Measurements from ENCODE around the gene ZNF311. TPM values are rescaled to one million over a fixed set of nuclear protein-coding genes. Genes with fewer than 3 reads are reported as not detected.

ZNF311 gene
- total RNA-seq, 8 experiments from 2014 or later: 1.1 to 4.2 (median 2.5) TPM

- Histone ChIP-seq H3K4me1 (replicated peaks in 1 of 2) (no peaks in the 10 kb centered on the region), H3K27ac (no peak overlapping the region), H3K4me3 (peak overlapping the region; percentile 40 to 45 (median 43))
- WGBS, 10 experiments: 0 to 13% (median 0%) methylated on average over 1 to 17 of the region's 30 CpGs; no CpG with 5 or more reads in 1 of the 10 experiments
- in situ Hi-C loops (cut with MboI; ENCODE audit: low pct_unique_long_range_greater_than_20kb in 2 of 9, low sequenced_read_pairs in 9 of 9, unreplicated experiment in 9 of 9): loop anchor here in 6 of 9 experiments (10.0 to 25.0 kb wide), 3 partner anchors 174 to 327 kb away; no protein-coding TSS in a partner anchor
- ATAC-seq (replicated peaks in 6 of 8): peak; percentile 96 to 100 (median 100)
Measured at GRCh38 chr6:29011276-29011734, 6.2 kb upstream of the ZNF311 start.

- Histone ChIP-seq H3K4me1 (replicated peaks in 1 of 2) (no peaks in the 10 kb centered on the region), H3K27ac (no peak overlapping the region), H3K4me3 (no peak overlapping the region)
- no peak for ATAC-seq (replicated peaks in 6 of 8)
- WGBS, 10 experiments: 20 to 100% (median 77%) methylated on average over 1 of the region's 1 CpG; no CpG with 5 or more reads in 3 of the 10 experiments
- in situ Hi-C loops (cut with MboI; ENCODE audit: low pct_unique_long_range_greater_than_20kb in 2 of 9, low sequenced_read_pairs in 9 of 9, unreplicated experiment in 9 of 9): loop anchor here in 5 of 9 experiments (25.0 kb wide), 2 partner anchors 172 to 322 kb away; no protein-coding TSS in a partner anchor
Measured at GRCh38 chr6:29009358-29009757, 4.2 kb upstream of the ZNF311 start.

- in situ Hi-C loops (cut with MboI; ENCODE audit: low pct_unique_long_range_greater_than_20kb in 2 of 9, low sequenced_read_pairs in 9 of 9, unreplicated experiment in 9 of 9): loop anchor here in 5 of 9 experiments (25.0 kb wide), 2 partner anchors 171 to 321 kb away; no protein-coding TSS in a partner anchor
- ATAC-seq (replicated peaks in 6 of 8): no peak
- Histone ChIP-seq H3K4me3 (no peak overlapping the region), H3K4me1 (replicated peaks in 1 of 2) (no peaks in the 10 kb centered on the region), H3K27ac (no peak overlapping the region)
- 17 to 91% (median 70%) methylated on average over 1 to 2 of the region's 2 CpGs; no CpG with 5 or more reads in 3 of the 10 experiments for WGBS, 10 experiments
Measured at GRCh38 chr6:29008089-29008488, 3.0 kb upstream of the ZNF311 start.

GRCh38 chr6:28996844-28997510, 8.1 kb downstream of the ZNF311 start:
- ATAC-seq (replicated peaks in 6 of 8): peak in 2 of 8 experiments; percentile 71 to 84
- 0 to 80% (median 38%) methylated on average over 1 to 2 of the region's 2 CpGs; no CpG with 5 or more reads in 5 of the 10 experiments for WGBS, 10 experiments
- in situ Hi-C loops (cut with MboI; ENCODE audit: low pct_unique_long_range_greater_than_20kb in 2 of 9, low sequenced_read_pairs in 9 of 9, unreplicated experiment in 9 of 9): loop anchor here in 2 of 9 experiments (25.0 kb wide), 2 partner anchors 160 to 615 kb away; no protein-coding TSS in a partner anchor

GRCh38 chr6:28995093-28995650, 9.9 kb downstream of the ZNF311 start:
- ATAC-seq (replicated peaks in 6 of 8): no peak
- no peak overlapping the region for H3K4me3 ChIP-seq
- 58 to 96% (median 90%) methylated on average over 1 to 8 of the region's 8 CpGs; no CpG with 5 or more reads in 2 of the 10 experiments for WGBS, 10 experiments
- H3K4me1 ChIP-seq (replicated peaks in 1 of 2): no peaks in the 10 kb centered on the region
- in situ Hi-C loops (cut with MboI; ENCODE audit: low pct_unique_long_range_greater_than_20kb in 2 of 9, low sequenced_read_pairs in 9 of 9, unreplicated experiment in 9 of 9): loop anchor here in 2 of 9 experiments (25.0 kb wide), 2 partner anchors 158 to 617 kb away; no protein-coding TSS in a partner anchor
- H3K27ac ChIP-seq: no peak overlapping the region

More at GRCh38 chr6:28996844-28997510, 8.1 kb downstream of the ZNF311 start:
- Histone ChIP-seq H3K27ac (no peak overlapping the region), H3K4me1 (replicated peaks in 1 of 2) (no peaks in the 10 kb centered on the region), H3K4me3 (no peak overlapping the region)

- peak overlapping the region in 3 of 5 donors; percentile 11 to 29 (median 19) for H3K4me3 ChIP-seq
- no peaks in the 10 kb centered on the region for H3K4me1 ChIP-seq (replicated peaks in 1 of 2)
- in situ Hi-C loops (cut with MboI; ENCODE audit: low pct_unique_long_range_greater_than_20kb in 2 of 9, low sequenced_read_pairs in 9 of 9, unreplicated experiment in 9 of 9): loop anchor here in 2 of 9 experiments (25.0 kb wide), 2 partner anchors 151 to 624 kb away; no protein-coding TSS in a partner anchor
- ATAC-seq (replicated peaks in 6 of 8): peak in 4 of 8 experiments; percentile 8 to 79 (median 39)
- H3K27ac ChIP-seq: no peak overlapping the region
- 0 to 100% (median 24%) methylated on average over 1 to 24 of the region's 48 CpGs for WGBS, 10 experiments
Measured at GRCh38 chr6:28988536-28989311, 16.4 kb downstream of the ZNF311 start.

GRCh38 chr6:28985462-28986164, 19.5 kb downstream of the ZNF311 start:
- H3K27ac ChIP-seq: peak overlapping the region in 1 of 2 donors; percentile 9
- ATAC-seq (replicated peaks in 6 of 8): peak; percentile 59 to 80 (median 76)
- H3K4me1 ChIP-seq (replicated peaks in 1 of 2): no peaks in the 10 kb centered on the region
- peak overlapping the region; percentile 28 to 39 (median 37) for H3K4me3 ChIP-seq
- in situ Hi-C loops (cut with MboI; ENCODE audit: low pct_unique_long_range_greater_than_20kb in 2 of 9, low sequenced_read_pairs in 9 of 9, unreplicated experiment in 9 of 9): loop anchor here in 2 of 9 experiments (25.0 kb wide), 2 partner anchors 148 to 627 kb away; no protein-coding TSS in a partner anchor
- WGBS, 10 experiments: 0 to 58% (median 30%) methylated on average over 1 to 10 of the region's 31 CpGs; no CpG with 5 or more reads in 1 of the 10 experiments

- WGBS, 10 experiments: 0 to 95% (median 24%) methylated on average over 2 to 5 of the region's 5 CpGs
- H3K27ac ChIP-seq: no peak overlapping the region
- H3K4me3 ChIP-seq: no peak overlapping the region
- in situ Hi-C loops (cut with MboI; ENCODE audit: low pct_unique_long_range_greater_than_20kb in 2 of 9, low sequenced_read_pairs in 9 of 9, unreplicated experiment in 9 of 9): loop anchor here in 2 of 9 experiments (25.0 kb wide), 2 partner anchors 147 to 628 kb away; no protein-coding TSS in a partner anchor
- no peak for ATAC-seq (replicated peaks in 6 of 8)
- peaks cover 0 to 4% of the 10 kb centered on the region in 2 donors for H3K4me1 ChIP-seq (replicated peaks in 1 of 2)
Measured at GRCh38 chr6:28983838-28984237, 21.3 kb downstream of the ZNF311 start.

- in situ Hi-C loops (cut with MboI; ENCODE audit: low pct_unique_long_range_greater_than_20kb in 2 of 9, low sequenced_read_pairs in 9 of 9, unreplicated experiment in 9 of 9): loop anchor here in 2 of 9 experiments (25.0 kb wide), 2 partner anchors 145 to 630 kb away; no protein-coding TSS in a partner anchor
- peak overlapping the region in 1 of 2 donors; percentile 0 for H3K27ac ChIP-seq
- peak overlapping the region; percentile 60 to 81 (median 72) for H3K4me3 ChIP-seq
- 4 to 28% (median 10%) methylated on average over 4 to 17 of the region's 17 CpGs for WGBS, 10 experiments
- peak; percentile 9 to 50 (median 20) for ATAC-seq (replicated peaks in 6 of 8)
- H3K4me1 ChIP-seq (replicated peaks in 1 of 2): peaks cover 0 to 4% of the 10 kb centered on the region in 2 donors
Measured at GRCh38 chr6:28982476-28983266, 22.4 kb downstream of the ZNF311 start.

GRCh38 chr6:28981833-28982475, 23.2 kb downstream of the ZNF311 start:
- Histone ChIP-seq H3K27ac (peak overlapping the region in 1 of 2 donors; percentile 46), H3K4me3 (peak overlapping the region; percentile 60 to 81 (median 72)), H3K4me1 (replicated peaks in 1 of 2) (peaks cover 0 to 4% of the 10 kb centered on the region in 2 donors)
- in situ Hi-C loops (cut with MboI; ENCODE audit: low pct_unique_long_range_greater_than_20kb in 2 of 9, low sequenced_read_pairs in 9 of 9, unreplicated experiment in 9 of 9): loop anchor here in 2 of 9 experiments (25.0 kb wide), 2 partner anchors 145 to 630 kb away; no protein-coding TSS in a partner anchor
- WGBS, 10 experiments: 0 to 3% (median 0%) methylated on average over 6 to 23 of the region's 23 CpGs
- peak; percentile 45 to 74 (median 60) for ATAC-seq (replicated peaks in 6 of 8)
